NCI-H2029 (cell line): ENCODE measurements around the gene CD9.
A peak's percentile ranks its signal among the peaks of the same experiment; 100 is the strongest.

Source experiments
- DNase-seq: peaks from one replicate; lab custom pipeline; 2025; lab: John Stamatoyannopoulos, UW

CD9 gene

GRCh38 chr12:6241495-6241894 is 41.3 kb downstream of the CD9 start:
- DNase-seq: peak; percentile 78

GRCh38 chr12:6249580-6249979 is 49.4 kb downstream of the CD9 start:
- DNase-seq: no peak

- no peak for DNase-seq
Measured at GRCh38 chr12:6250343-6250742, 50.1 kb downstream of the CD9 start.

GRCh38 chr12:6253278-6253677 is 53.1 kb downstream of the CD9 start:
- no peak for DNase-seq

GRCh38 chr12:6254491-6254890 is 54.3 kb downstream of the CD9 start:
- DNase-seq: no peak

GRCh38 chr12:6257007-6257406 is 56.8 kb downstream of the CD9 start:
- no peak for DNase-seq

- no peak for DNase-seq
Measured at GRCh38 chr12:6262211-6262610, 62.0 kb downstream of the CD9 start.

GRCh38 chr12:6262623-6263022 is 62.4 kb downstream of the CD9 start:
- no peak for DNase-seq

GRCh38 chr12:6263931-6264330 is 63.7 kb downstream of the CD9 start:
- DNase-seq: peak; percentile 78

GRCh38 chr12:6264402-6265037 is 64.3 kb downstream of the CD9 start:
- DNase-seq: peak; percentile 78

GRCh38 chr12:6265038-6265405 is 64.8 kb downstream of the CD9 start:
- DNase-seq: no peak

- DNase-seq: peak; percentile 97
Measured at GRCh38 chr12:6266541-6266966, 66.4 kb downstream of the CD9 start.

- peak; percentile 64 for DNase-seq
Measured at GRCh38 chr12:6266971-6267721, 66.9 kb downstream of the CD9 start.

- no peak for DNase-seq
Measured at GRCh38 chr12:6268484-6269157, 68.4 kb downstream of the CD9 start.

- DNase-seq: no peak
Measured at GRCh38 chr12:6269986-6270385, 69.8 kb downstream of the CD9 start.

GRCh38 chr12:6271281-6271680 is 71.1 kb downstream of the CD9 start:
- no peak for DNase-seq

GRCh38 chr12:6272300-6273204 is 72.4 kb downstream of the CD9 start:
- no peak for DNase-seq

GRCh38 chr12:6273205-6273540 is 73.0 kb downstream of the CD9 start:
- no peak for DNase-seq

- DNase-seq: no peak
Measured at GRCh38 chr12:6273541-6274230, 73.5 kb downstream of the CD9 start.

GRCh38 chr12:6274231-6275221 is 74.3 kb downstream of the CD9 start:
- no peak for DNase-seq
